Mesendoderm (in vitro differentiated cells): ENCODE data around the gene CASP2.

Experiments used
- DNase-seq: peaks from one replicate; pipeline ENCODE4 v3.0.0; 2013
- H2AK5ac ChIP-seq: 2 replicates; pipeline ENCODE4 v1.6.1; 2013; ENCODE audit warnings: low read length, inconsistent platforms
- H2BK120ac ChIP-seq: 2 replicates; pipeline ENCODE4 v1.6.1; 2013; ENCODE audit warnings: low read depth, mild to moderate bottlenecking, low read length, moderate library complexity, mixed read lengths
- H2BK15ac ChIP-seq: replicated peaks from 2 replicates; pipeline ENCODE4 v1.6.1; 2013; ENCODE audit warnings: low read depth, mild to moderate bottlenecking, moderate library complexity
- H2BK5ac ChIP-seq: 2 replicates; pipeline ENCODE4 v1.6.1; 2013; ENCODE audit warnings: low read length, inconsistent platforms
- H3K18ac ChIP-seq: 2 replicates; pipeline ENCODE4 v1.6.1; 2013; ENCODE audit warnings: mild to moderate bottlenecking, low read length, mixed read lengths
- H3K23ac ChIP-seq: one replicate; pipeline ENCODE4 v1.6.1; 2013; ENCODE audit warnings: low read length
- H3K27ac ChIP-seq: 2 replicates; pipeline ENCODE4 v1.5.1; 2013; ENCODE audit warnings: low read depth, mild to moderate bottlenecking, inconsistent platforms, low read length, moderate library complexity
- H3K27me3 ChIP-seq: 2 replicates; pipeline ENCODE4 v1.6.1; 2013; ENCODE audit warnings: low read length, control low read depth, mild to moderate bottlenecking, inconsistent platforms; ENCODE audit not compliant: insufficient read depth, poor library complexity
- H3K36me3 ChIP-seq: 2 replicates; pipeline ENCODE4 v1.6.1; 2013; ENCODE audit warnings: low read length, inconsistent platforms; ENCODE audit not compliant: control insufficient read depth, insufficient read depth
- H3K4ac ChIP-seq: one replicate; pipeline ENCODE4 v1.6.1; 2013; ENCODE audit warnings: low read depth, mild to moderate bottlenecking, low read length, moderate library complexity
- H3K4me1 ChIP-seq: 2 replicates; pipeline ENCODE4 v1.6.1; 2013; ENCODE audit warnings: low read depth, low read length, inconsistent platforms; ENCODE audit not compliant: control insufficient read depth
- H3K4me2 ChIP-seq: 2 replicates; pipeline ENCODE4 v1.6.1; 2013; ENCODE audit warnings: low read length
- H3K4me3 ChIP-seq: 2 replicates; pipeline ENCODE4 v1.5.1; 2013; ENCODE audit warnings: mild to moderate bottlenecking, low read length
- H3K56ac ChIP-seq: one replicate; pipeline ENCODE4 v1.6.1; 2013; ENCODE audit warnings: low read length
- H3K79me1 ChIP-seq: 2 replicates; pipeline ENCODE4 v1.6.1; 2013; ENCODE audit warnings: low read length, inconsistent platforms
- H3K79me2 ChIP-seq: 2 replicates; pipeline ENCODE4 v1.6.1; 2013; ENCODE audit warnings: mild to moderate bottlenecking, low read length; ENCODE audit not compliant: control insufficient read depth, insufficient read depth
- H3K9ac ChIP-seq: 2 replicates; pipeline ENCODE4 v1.6.1; 2013; ENCODE audit warnings: low read length, inconsistent platforms
- H4K5ac ChIP-seq: one replicate; pipeline ENCODE4 v1.6.1; 2013; ENCODE audit warnings: low read length
- H4K8ac ChIP-seq: one replicate; pipeline ENCODE4 v1.6.1; 2013; ENCODE audit warnings: low read depth, mild to moderate bottlenecking, control low read depth, low read length, moderate library complexity
- WGBS: extraction: QIAGEN DNeasy Blood & Tissue Kit; methylation state at CpG from one replicate; pipeline ENCODE4 v1.1.7; 2013; ENCODE audit warnings: low lambda C conversion rate, missing lambda C conversion rate; ENCODE audit not compliant: insufficient coverage; ENCODE audit errors: extremely low coverage; 5-methylcytosine and 5-hydroxymethylcytosine counted together

CASP2 gene

GRCh38 chr7:143325240-143325639, 37.1 kb downstream of the CASP2 start:
- Histone ChIP-seq H3K4me1 (no peaks in the 10 kb centered on the region), H3K27me3 (no peaks in the 10 kb centered on the region), H3K4ac (no peak overlapping the region), H3K23ac (no peak overlapping the region), H3K9ac (no peak overlapping the region), H2BK15ac (no peak overlapping the region), H3K4me3 (no peak overlapping the region), H3K27ac (no peak overlapping the region), H4K5ac (no peak overlapping the region), H3K4me2 (no peak overlapping the region), H3K56ac (no peak overlapping the region), H3K18ac (no peak overlapping the region), H2AK5ac (no peak overlapping the region), H3K79me2 (no peaks in the 10 kb centered on the region), H2BK5ac (no peak overlapping the region), H3K36me3 (no peaks in the 10 kb centered on the region), H2BK120ac (no peak overlapping the region), H3K79me1 (no peaks in the 10 kb centered on the region), H4K8ac (no peak overlapping the region)
- no CpG with 5 or more reads among the region's 2 CpGs for WGBS
- DNase-seq: no peak

- no peak overlapping the region for H3K4me2 ChIP-seq
- no peak overlapping the region for H3K9ac ChIP-seq
- no peak overlapping the region for H3K23ac ChIP-seq
- no peak overlapping the region for H3K18ac ChIP-seq
- H3K36me3 ChIP-seq: no peaks in the 10 kb centered on the region
- H4K5ac ChIP-seq: no peak overlapping the region
- no peak overlapping the region for H3K27ac ChIP-seq
- no peak for DNase-seq
- H3K27me3 ChIP-seq: no peaks in the 10 kb centered on the region
- H2BK15ac ChIP-seq: no peak overlapping the region
- no peaks in the 10 kb centered on the region for H3K79me1 ChIP-seq
- H2BK120ac ChIP-seq: no peak overlapping the region
- no peaks in the 10 kb centered on the region for H3K4me1 ChIP-seq
- H2BK5ac ChIP-seq: no peak overlapping the region
- no peak overlapping the region for H4K8ac ChIP-seq
- no CpG with 5 or more reads among the region's 5 CpGs for WGBS
- no peaks in the 10 kb centered on the region for H3K79me2 ChIP-seq
- no peak overlapping the region for H3K4ac ChIP-seq
- no peak overlapping the region for H3K56ac ChIP-seq
- no peak overlapping the region for H2AK5ac ChIP-seq
- H3K4me3 ChIP-seq: no peak overlapping the region
Measured at GRCh38 chr7:143327903-143328302, 39.8 kb downstream of the CASP2 start.

- no peak overlapping the region for H2BK15ac ChIP-seq
- H3K4me1 ChIP-seq: no peaks in the 10 kb centered on the region
- no peak overlapping the region for H2BK5ac ChIP-seq
- DNase-seq: no peak
- no peak overlapping the region for H3K4me3 ChIP-seq
- no peak overlapping the region for H3K56ac ChIP-seq
- H3K4me2 ChIP-seq: no peak overlapping the region
- no peak overlapping the region for H3K23ac ChIP-seq
- H3K27ac ChIP-seq: no peak overlapping the region
- no peak overlapping the region for H4K8ac ChIP-seq
- no peak overlapping the region for H2BK120ac ChIP-seq
- no peaks in the 10 kb centered on the region for H3K36me3 ChIP-seq
- no peaks in the 10 kb centered on the region for H3K79me1 ChIP-seq
- no peak overlapping the region for H2AK5ac ChIP-seq
- no peak overlapping the region for H3K9ac ChIP-seq
- H3K79me2 ChIP-seq: no peaks in the 10 kb centered on the region
- H4K5ac ChIP-seq: no peak overlapping the region
- no peak overlapping the region for H3K18ac ChIP-seq
- H3K27me3 ChIP-seq: no peaks in the 10 kb centered on the region
- no CpG with 5 or more reads among the region's 10 CpGs for WGBS
- no peak overlapping the region for H3K4ac ChIP-seq
Measured at GRCh38 chr7:143329471-143330170, 41.5 kb downstream of the CASP2 start.

- Histone ChIP-seq H3K79me2 (no peaks in the 10 kb centered on the region), H2BK5ac (no peak overlapping the region), H3K4me1 (no peaks in the 10 kb centered on the region), H3K23ac (no peak overlapping the region), H4K5ac (no peak overlapping the region), H3K36me3 (no peaks in the 10 kb centered on the region), H3K56ac (no peak overlapping the region), H3K4me3 (no peak overlapping the region), H4K8ac (no peak overlapping the region), H3K4me2 (no peak overlapping the region), H3K79me1 (no peaks in the 10 kb centered on the region), H2AK5ac (no peak overlapping the region), H2BK120ac (no peak overlapping the region), H3K27ac (no peak overlapping the region), H3K4ac (no peak overlapping the region), H3K27me3 (no peaks in the 10 kb centered on the region), H3K9ac (no peak overlapping the region), H2BK15ac (no peak overlapping the region), H3K18ac (no peak overlapping the region)
- WGBS: no CpG with 5 or more reads among the region's 8 CpGs
- no peak for DNase-seq
Measured at GRCh38 chr7:143331179-143331801, 43.1 kb downstream of the CASP2 start.

- Histone ChIP-seq H3K27ac (no peak overlapping the region), H2BK15ac (no peak overlapping the region), H3K9ac (no peak overlapping the region), H4K5ac (no peak overlapping the region), H3K36me3 (no peaks in the 10 kb centered on the region), H3K4me1 (no peaks in the 10 kb centered on the region), H3K18ac (no peak overlapping the region), H3K79me1 (no peaks in the 10 kb centered on the region), H2AK5ac (no peak overlapping the region), H2BK120ac (no peak overlapping the region), H3K27me3 (no peaks in the 10 kb centered on the region), H3K4ac (no peak overlapping the region), H3K23ac (no peak overlapping the region), H4K8ac (no peak overlapping the region), H3K4me2 (no peak overlapping the region), H2BK5ac (no peak overlapping the region), H3K56ac (no peak overlapping the region), H3K79me2 (no peaks in the 10 kb centered on the region), H3K4me3 (no peak overlapping the region)
- DNase-seq: no peak
- WGBS: 93% methylated on average over 1 of the region's 1 CpG
Measured at GRCh38 chr7:143334244-143334643, 46.1 kb downstream of the CASP2 start.

- no peak overlapping the region for H2BK15ac ChIP-seq
- no peak overlapping the region for H3K27ac ChIP-seq
- no peak for DNase-seq
- no peaks in the 10 kb centered on the region for H3K79me1 ChIP-seq
- H2AK5ac ChIP-seq: no peak overlapping the region
- H3K23ac ChIP-seq: no peak overlapping the region
- no peaks in the 10 kb centered on the region for H3K36me3 ChIP-seq
- no peaks in the 10 kb centered on the region for H3K4me1 ChIP-seq
- H2BK120ac ChIP-seq: no peak overlapping the region
- no CpG with 5 or more reads among the region's 3 CpGs for WGBS
- no peaks in the 10 kb centered on the region for H3K27me3 ChIP-seq
- H2BK5ac ChIP-seq: no peak overlapping the region
- H3K4me2 ChIP-seq: no peak overlapping the region
- H4K5ac ChIP-seq: no peak overlapping the region
- no peak overlapping the region for H3K4me3 ChIP-seq
- H3K56ac ChIP-seq: no peak overlapping the region
- H3K9ac ChIP-seq: no peak overlapping the region
- H4K8ac ChIP-seq: no peak overlapping the region
- no peak overlapping the region for H3K4ac ChIP-seq
- no peaks in the 10 kb centered on the region for H3K79me2 ChIP-seq
- no peak overlapping the region for H3K18ac ChIP-seq
Measured at GRCh38 chr7:143337216-143337615, 49.1 kb downstream of the CASP2 start.
